ENCODE results near the gene TNNC2.
"Not testable (repeated sequence)": the region's sequence is repeated elsewhere in the genome, so short reads cannot be mapped to it uniquely, and the experiment has no call there.

The TNNC2 gene

DNA sequence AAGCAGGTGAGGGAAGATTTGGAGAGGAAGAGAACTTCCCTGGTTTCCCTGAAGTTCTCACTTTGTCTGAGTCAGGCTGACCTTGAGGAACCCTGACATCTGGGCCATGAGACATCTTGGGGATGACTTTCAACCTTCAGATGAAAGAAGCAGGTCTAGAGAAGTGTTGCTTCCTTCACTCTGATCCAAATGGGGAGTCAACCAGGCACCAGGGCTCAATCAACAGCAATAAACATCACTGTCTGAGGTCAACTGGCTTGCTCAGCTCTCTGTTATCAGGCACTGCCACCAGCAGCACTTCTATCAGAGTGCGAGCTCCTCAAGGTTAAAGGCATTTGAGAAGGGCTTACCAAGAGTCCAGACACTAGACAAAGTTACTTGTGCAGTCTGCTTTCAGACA is 23.8 kb upstream of the TNNC2 start:
- no peak for DNase-seq
- in situ Hi-C loops (cut with HindIII; ENCODE audit: low pct_ligation_motif_present, low pct_unique_long_range_greater_than_20kb, low sequenced_read_pairs), result no loop called here

DNA sequence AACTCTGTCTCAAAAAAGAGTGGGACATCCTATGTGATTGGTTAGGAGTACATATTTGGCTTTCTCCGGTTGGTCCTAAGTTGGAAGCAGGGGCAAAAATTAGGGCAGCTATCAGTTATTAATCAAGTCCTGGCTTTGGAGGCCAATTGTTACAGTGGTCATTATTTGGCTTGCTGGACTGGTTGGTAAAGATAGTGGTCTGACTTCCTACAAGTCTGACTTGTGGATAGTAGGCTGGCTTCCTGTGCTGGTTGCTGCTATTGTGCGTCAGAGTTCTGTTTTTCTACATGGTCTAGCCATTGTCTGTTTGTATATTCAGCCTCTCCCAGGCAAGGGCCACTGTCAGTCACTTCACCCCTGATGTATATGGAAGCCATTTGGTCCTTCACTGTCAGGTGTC is 23.1 kb upstream of the TNNC2 start:
- DNase-seq, result no peak
- in situ Hi-C loops (cut with HindIII; ENCODE audit: low pct_ligation_motif_present, low pct_unique_long_range_greater_than_20kb, low sequenced_read_pairs), result no loop called here

DNA sequence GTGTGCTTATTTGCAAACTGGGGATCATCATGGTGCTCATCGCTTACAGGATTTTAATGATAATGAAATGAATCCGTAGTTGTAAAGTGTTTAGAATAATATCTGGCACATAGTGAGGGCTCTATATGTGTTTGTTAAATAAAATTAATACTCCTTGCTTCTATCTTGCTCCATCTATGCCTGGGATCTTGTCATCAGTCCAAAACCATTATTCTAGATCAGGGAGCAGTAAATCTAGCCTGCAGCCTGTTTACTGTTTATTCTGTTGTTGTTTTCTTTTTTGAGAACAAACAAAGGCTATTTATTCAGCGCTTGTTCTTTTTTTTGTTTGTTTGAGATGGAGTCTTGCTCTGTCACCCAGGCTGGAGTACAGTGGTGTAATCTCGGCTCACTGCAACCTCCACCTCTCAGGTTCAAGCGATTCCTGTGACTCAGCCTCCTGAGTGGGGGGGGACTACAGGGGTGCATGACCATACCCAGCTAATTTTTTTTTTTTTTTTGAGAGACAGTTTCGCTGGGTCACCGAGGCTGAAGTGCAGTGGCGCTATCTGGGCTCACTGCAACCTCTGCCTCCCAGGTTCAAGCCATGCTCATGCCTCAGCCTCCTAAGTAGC is 22.0 kb upstream of the TNNC2 start:
- DNase-seq, result no peak

DNA sequence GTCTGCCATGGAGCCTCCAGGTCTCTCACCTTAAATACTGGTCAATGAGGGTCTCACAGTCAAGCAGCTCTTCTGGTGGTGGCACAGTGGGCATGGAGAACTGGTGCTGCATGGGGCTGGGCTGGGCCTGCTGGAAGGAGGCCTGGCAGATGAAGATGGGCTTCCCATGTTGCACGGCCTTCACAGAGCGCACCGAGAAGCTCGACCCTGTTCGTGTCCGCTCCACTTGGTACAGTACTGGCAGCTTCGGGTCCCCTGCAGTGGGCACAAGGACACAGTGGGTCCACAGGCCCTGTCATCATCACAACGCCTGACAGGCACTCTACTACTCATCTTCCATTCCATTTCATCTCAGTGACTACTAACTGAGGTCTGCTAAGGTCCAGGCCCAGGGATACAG is 21.3 kb upstream of the TNNC2 start:
- in situ Hi-C loops (cut with HindIII; ENCODE audit: low pct_ligation_motif_present, low pct_unique_long_range_greater_than_20kb, low sequenced_read_pairs), result no loop called here
- no peak for DNase-seq

More for the DNA sequence above, 22.0 kb upstream of the TNNC2 start:
- in situ Hi-C loops (cut with HindIII; ENCODE audit: low pct_ligation_motif_present, low pct_unique_long_range_greater_than_20kb, low sequenced_read_pairs), result no loop called here

DNA sequence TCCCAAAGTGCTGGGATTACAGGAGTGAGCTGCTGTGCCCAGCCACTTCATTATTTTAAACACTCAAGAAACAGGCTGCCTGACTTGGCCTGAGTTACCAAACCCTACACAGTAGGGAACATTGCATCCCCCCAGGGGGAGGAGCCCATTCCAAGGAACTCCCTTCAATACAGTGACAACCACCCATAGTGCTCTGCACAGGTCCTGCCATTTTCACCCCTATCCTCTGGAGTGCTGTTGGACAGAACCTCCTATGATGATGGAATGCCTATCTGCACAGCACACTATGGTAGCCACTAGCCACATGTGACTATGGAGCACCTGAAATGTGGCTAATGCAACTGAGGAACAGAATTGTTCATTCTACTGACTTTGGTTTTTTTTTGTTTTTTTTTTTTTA is 18.3 kb upstream of the TNNC2 start:
- DNase-seq, result no peak
- in situ Hi-C loops (cut with HindIII; ENCODE audit: low pct_ligation_motif_present, low pct_unique_long_range_greater_than_20kb, low sequenced_read_pairs), result no loop called here

DNA sequence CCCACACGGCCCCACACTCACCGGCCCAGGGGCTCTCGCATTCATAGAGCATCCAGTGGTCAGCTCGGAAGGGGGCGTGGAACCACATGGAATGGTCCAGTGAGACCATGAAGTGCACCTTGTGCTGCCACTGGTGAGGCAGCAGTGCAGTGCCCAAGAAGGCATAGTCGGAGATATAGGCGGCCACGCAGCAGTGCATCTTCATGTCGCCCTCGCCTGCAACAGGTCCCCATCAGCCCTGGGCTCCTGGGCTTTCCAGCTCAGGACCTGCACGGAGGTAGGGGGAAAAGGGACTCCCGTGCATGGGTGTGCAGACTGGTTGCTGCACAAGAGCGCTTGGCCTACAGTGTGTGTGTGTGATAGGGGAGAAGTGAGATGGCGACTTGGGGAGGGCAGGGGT is 16.4 kb upstream of the TNNC2 start:
- in situ Hi-C loops (cut with HindIII; ENCODE audit: low pct_ligation_motif_present, low pct_unique_long_range_greater_than_20kb, low sequenced_read_pairs), result no loop called here
- DNase-seq, result no peak

DNA sequence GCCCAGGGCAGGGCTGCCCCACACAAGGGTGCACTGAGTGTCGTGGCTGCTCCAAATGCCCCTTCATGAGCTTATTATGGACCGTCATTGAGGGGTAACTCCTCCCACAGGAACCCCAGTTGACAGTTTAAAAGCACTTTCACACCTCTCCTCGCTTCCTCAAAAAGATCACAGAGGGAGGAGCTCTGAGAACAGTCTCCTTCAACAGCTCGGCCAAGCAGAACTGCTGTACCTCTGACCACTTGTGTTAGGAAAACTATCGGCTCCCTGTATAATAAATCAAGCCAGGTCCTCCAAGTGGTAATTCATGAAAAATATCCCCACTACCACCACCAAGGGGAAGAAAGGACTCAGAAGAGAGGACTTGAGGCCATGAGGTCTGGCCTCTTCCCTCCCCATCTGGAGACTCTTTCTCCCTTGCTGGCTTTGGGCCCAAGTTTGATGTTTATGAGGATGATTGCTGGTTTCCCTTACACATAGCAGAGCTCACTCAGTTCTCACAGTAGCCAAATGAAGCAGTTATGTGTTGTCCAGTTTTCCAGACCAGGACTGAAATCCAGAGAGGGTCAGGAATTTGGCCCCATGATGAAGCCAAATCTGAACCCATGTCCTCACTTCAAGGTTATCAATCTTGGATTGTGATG is 15.2 kb upstream of the TNNC2 start:
- in situ Hi-C loops (cut with HindIII; ENCODE audit: low pct_ligation_motif_present, low pct_unique_long_range_greater_than_20kb, low sequenced_read_pairs), result no loop called here
- DNase-seq, result no peak

DNA sequence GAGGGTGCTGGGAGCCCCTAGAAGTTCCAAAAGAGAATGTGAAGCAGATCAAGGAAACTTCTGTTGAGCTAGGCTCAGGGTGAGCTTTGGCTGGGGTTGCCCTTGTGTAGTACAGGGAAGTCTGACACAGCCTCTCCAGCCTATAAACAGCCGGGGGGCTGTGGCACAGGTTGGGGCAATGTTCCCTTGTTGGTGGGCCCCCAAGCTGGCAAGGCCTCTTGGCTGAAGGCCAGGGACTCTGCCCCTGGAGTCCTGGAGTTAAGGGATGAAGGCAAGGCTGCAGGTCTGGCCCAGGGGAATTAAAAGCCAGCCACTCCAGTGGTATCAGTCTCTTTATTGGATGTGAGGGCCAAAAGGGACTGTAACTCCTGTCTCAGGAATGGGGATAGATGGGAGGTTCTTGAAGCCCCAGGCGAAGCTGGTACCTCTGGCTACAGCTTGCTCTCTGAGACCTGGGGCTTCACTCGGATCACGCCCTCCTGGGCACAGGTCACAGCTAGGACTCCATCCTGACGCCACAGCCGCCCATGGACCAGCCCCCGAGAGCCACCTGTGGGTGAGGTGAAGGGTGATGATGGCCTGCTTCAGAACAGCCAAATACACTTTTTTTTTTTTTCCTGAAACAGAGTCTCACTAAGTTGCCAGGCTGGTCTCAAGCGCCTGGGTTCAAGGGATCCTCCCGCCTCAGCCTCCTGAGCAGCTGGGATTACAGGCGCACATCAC is 14.5 kb upstream of the TNNC2 start:
- DNase-seq, result no peak
- in situ Hi-C loops (cut with HindIII; ENCODE audit: low pct_ligation_motif_present, low pct_unique_long_range_greater_than_20kb, low sequenced_read_pairs), result no loop called here

DNA sequence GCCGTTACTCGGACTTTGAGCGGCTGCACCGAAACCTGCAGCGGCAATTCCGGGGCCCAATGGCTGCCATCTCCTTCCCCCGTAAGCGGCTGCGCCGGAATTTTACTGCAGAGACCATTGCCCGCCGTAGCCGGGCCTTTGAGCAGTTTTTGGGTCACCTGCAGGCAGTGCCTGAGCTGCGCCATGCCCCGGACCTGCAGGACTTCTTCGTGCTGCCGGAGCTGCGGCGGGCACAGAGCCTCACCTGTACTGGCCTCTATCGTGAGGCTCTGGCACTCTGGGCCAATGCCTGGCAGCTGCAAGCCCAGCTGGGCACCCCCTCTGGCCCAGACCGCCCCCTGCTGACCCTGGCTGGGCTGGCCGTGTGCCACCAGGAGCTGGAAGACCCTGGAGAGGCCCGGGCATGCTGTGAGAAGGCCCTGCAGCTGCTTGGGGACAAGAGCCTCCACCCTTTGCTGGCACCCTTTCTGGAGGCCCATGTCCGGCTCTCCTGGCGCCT is 13.6 kb upstream of the TNNC2 start:
- DNase-seq, result no peak
- in situ Hi-C loops (cut with HindIII; ENCODE audit: low pct_ligation_motif_present, low pct_unique_long_range_greater_than_20kb, low sequenced_read_pairs), result no loop called here

DNA sequence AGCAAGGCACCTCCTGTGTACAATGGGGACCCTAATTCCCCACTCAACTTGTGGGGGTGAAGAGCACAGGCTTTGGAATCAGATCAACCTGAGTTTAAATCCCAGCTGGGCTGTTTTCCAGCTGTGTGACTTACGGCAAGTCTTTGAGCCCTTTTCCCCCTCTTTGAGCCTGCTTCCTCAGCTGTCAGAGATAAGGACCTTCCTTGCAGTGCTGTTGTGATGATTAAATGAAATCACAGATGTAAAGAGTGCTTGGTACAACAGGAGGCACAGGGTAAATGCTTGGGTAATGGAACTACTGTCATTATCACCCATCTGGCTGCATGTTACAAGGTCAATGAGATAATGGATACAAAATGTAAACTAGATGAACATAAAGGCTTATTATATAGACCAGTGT is 9.7 kb upstream of the TNNC2 start:
- no peak for DNase-seq
- in situ Hi-C loops (cut with HindIII; ENCODE audit: low pct_ligation_motif_present, low pct_unique_long_range_greater_than_20kb, low sequenced_read_pairs), result no loop called here

DNA sequence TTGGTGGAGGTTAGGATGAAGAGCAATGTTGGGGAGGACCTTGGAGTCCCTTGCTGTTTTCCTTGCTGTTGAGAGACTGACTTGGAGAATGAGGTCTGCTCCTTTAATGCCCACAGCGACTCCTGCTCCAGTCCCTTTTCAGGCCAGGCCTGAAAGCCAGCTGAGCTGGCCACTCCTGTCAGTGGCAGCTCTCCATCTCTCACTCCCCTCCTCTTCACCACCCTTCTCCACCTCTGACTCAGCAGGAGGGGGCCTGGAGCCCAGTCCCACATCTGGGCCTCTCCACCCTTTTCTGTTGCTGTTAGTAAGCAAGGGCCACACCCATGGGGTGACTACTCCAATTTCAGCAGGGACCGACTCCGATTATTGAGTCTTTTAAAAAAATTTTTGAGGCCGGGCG is 8.7 kb upstream of the TNNC2 start:
- no peak for DNase-seq
- in situ Hi-C loops (cut with HindIII; ENCODE audit: low pct_ligation_motif_present, low pct_unique_long_range_greater_than_20kb, low sequenced_read_pairs), result no loop called here

DNA sequence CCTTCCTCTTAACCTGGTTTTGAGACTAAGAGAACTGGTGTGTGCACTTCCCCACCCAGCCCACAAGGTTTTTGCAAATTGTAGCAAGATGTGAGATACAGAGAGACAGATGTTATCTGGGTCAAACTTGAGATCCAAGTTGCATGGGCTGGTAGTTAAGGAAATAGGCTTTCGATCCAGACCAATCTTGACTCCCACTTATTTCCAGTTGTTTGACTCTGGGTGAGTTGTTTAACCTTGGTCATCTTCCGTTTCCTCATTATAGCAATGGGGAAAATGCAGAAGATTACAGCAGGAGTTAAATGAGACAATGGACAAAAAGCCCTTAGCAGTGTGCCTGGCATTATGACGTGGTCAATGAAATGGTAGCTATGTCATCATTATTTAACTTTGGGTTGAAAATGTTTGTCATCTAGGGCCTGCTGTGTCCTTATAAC is 8.2 kb upstream of the TNNC2 start:
- no peak for DNase-seq
- in situ Hi-C loops (cut with HindIII; ENCODE audit: low pct_ligation_motif_present, low pct_unique_long_range_greater_than_20kb, low sequenced_read_pairs), result no loop called here

DNA sequence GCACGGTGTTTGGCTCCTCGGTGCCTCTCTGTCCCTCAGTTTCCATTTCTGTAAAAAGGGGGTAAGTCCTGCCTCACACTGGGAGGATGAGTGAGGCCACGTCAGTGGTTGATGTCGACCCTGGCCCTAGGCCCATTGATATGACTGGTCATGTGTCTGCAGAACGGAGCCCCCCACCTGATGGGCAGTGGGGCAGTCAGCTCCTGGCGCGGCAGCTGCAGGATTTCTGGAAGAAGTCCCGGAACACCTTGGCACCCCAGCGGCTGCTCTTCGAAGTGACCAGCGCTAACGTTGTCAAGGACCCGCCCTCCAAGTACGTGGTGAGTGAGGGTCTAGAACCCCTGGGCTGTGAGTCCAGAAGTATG is 7.7 kb upstream of the TNNC2 start:
- in situ Hi-C loops (cut with HindIII; ENCODE audit: low pct_ligation_motif_present, low pct_unique_long_range_greater_than_20kb, low sequenced_read_pairs), result no loop called here
- DNase-seq, result no peak

DNA sequence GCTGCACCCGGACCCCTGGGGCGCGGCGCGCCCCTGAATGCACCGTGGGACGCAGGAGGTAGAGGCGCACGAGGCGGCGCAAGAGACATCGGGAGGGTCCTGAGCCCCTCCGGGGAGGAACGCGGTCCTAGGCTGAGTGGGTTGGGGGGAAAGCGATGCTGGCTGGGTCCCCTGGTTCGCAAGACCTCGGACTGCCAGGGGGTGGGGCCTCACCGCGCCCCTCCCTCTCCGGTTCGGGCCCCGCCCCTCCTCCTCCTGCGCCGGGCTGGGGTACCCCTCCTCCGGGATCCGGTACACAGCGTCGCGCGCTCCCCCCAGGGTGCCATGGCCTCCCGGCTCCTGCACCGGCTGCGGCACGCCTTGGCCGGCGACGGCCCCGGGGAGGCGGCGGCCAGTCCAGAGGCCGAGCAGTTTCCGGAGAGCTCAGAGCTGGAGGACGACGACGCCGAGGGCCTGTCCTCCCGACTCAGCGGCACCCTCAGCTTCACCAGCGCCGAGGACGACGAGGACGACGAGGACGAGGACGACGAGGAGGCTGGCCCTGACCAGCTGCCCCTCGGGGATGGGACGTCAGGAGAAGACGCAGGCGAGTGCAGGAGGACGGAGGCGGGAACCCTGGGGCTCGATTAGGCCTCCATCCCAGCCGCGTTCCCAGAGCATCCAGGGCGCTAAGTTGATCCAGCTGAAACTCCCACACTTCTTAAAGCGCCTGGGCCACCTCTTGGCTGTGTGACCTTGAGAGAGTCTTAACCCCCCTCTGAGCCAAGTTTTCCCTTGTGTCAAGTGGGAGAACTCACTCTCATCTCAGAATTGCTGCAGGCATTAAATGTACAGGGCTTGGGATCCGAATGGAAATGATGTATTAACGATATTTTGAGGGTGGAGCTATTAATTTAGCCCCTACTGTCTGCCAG is 7.0 kb upstream of the TNNC2 start:
- peak; percentile 58 for DNase-seq
- in situ Hi-C loops (cut with HindIII; ENCODE audit: low pct_ligation_motif_present, low pct_unique_long_range_greater_than_20kb, low sequenced_read_pairs), result no loop called here

DNA sequence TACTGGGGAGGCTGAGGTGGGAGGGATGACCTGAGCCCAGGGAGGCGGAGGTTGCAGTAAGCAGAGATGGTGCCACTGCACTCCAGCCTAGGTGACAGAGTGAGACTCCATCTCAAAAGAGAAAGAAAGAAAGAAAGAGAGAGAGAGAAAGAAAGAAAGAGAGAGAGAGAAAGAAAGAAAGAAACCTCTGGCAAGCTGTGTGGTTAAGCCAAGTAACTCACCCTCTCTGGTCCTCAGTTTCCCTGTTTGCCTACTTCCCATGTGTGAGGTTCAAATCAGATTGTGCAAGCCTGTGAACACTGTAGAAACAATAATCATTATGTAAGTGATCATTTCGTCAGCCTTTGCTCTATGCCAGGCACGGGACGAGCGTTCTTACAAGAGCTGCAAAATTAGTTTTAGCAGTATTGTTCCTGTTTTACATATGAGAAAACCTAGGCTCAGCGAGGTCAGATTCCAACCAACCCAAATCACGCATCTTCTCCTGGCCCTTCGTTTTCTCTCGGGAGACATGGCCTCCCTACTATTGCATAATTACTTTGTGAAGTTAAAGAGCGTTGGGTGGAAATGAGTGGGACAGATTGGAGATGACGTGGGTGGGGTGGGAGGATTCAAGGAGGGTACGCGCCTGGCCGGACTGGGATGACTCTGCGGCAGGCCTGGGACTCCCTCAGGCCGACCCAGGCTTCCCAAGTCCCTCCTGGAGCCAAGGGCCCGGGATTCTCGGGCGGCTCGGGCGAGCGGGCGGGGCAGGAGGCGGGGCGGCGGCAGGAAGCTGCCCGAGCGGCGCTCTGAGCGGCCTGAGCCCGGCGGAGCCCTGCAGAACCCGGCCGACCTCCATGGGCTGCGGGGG is 6.1 kb upstream of the TNNC2 start, which contains the start of gene SNX21:
TSS of gene SNX21 (plus strand) at position 770 of the 853 bp plus-strand sequence. CDS start 121 bp downstream, outside the sequence.
- DNase-seq, result peak; percentile 82
- in situ Hi-C loops (cut with HindIII; ENCODE audit: low pct_ligation_motif_present, low pct_unique_long_range_greater_than_20kb, low sequenced_read_pairs), result no loop called here

DNA sequence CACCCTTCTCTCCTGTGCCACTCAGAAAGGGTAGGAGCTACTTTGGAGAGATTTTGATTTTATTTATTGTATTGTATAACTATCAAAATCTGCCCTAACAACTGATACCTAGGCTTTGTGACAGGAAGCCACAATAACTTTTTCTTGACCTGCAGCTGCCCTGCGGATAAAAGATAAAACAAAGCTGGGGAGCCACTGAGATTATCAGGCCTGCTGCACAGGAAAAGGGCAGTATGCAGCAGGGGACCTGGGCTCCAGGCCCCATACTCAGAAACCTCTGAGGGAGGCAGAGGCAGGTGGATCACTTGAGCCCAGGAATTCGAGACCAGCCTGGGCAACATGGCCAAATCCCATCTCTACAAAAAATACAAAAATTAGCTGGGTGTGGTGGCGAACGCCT is 5.5 kb upstream of the TNNC2 start:
- in situ Hi-C loops (cut with HindIII; ENCODE audit: low pct_ligation_motif_present, low pct_unique_long_range_greater_than_20kb, low sequenced_read_pairs), result no loop called here
- no peak for DNase-seq

DNA sequence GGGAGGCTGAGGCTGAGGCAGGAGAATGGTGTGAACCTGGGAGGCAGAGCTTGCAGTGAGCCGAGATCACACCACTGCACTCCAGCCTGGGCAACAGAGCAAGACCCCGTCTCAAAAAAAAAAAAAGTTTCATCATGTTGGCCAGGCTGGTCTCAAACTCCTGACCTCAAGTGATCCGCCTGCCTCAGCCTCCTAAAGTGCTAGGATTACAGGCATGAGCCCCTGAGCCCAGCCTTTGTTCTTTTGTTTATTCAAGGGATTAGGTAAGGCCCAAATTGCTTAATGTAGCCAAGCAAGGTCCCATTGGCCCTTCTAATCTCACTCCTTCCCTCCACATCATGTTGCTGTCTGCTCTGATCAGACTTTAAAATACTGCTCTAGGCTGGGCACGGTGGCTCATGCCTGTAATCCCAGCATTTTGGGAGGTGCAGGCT is 2.6 kb upstream of the TNNC2 start:
- DNase-seq; in situ Hi-C loops (cut with HindIII; ENCODE audit: low pct_ligation_motif_present, low pct_unique_long_range_greater_than_20kb, low sequenced_read_pairs): not testable (repeated sequence)

DNA sequence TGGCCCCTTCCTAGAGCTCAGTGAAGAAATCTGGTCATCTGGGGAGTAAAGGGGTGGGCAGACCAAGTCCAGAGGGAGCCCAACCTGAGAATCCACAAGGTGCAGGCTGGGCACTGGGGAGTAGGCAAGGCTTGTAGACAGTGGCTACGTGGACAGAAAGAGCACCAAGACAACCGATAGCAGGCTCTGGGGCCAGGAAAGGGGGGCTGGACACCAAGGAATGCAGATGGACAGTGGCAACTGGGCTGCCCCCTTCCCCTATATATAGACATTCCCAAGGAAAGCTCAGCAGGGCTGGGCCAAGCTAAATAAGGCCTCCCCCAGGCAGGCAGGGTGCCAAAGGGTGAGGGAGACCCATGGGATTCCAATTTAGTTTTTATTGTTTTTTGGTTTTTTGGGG is 1.5 kb upstream of the TNNC2 start:
- in situ Hi-C loops (cut with HindIII; ENCODE audit: low pct_ligation_motif_present, low pct_unique_long_range_greater_than_20kb, low sequenced_read_pairs), result no loop called here
- DNase-seq, result no peak
